Measurements from ENCODE around the gene ISL1.
A peak's percentile ranks its signal among the peaks of the same experiment; 100 is the strongest.

Gene ISL1

GRCh38 chr5:51394609-51395008 is 11.4 kb downstream of the ISL1 start:
- Mint-ChIP-seq H3K4me1 (no peaks in the 10 kb centered on the region), H3K36me3 (no peaks in the 10 kb centered on the region), H3K27me3 (peaks cover 59 to 65% of the 10 kb centered on the region in 2 donors), H3K4me3 (no peak overlapping the region), H3K9me3 (peaks cover 0 to 2% of the 10 kb centered on the region in 2 donors), H3K27ac (no peak overlapping the region)
- ATAC-seq (replicated peaks) (no peak), DNase-seq (no peak)

- Mint-ChIP-seq H3K27ac (no peak overlapping the region), H3K27me3 (peaks cover 63 to 65% of the 10 kb centered on the region in 2 donors), H3K36me3 (no peaks in the 10 kb centered on the region), H3K4me3 (no peak overlapping the region), H3K4me1 (no peaks in the 10 kb centered on the region), H3K9me3 (peaks cover 0 to 2% of the 10 kb centered on the region in 2 donors)
- ATAC-seq (replicated peaks) (no peak), DNase-seq (no peak)
These were observed 12.0 kb downstream of the ISL1 start for GRCh38 chr5:51395245-51395644.

GRCh38 chr5:51395666-51396356 is 12.6 kb downstream of the ISL1 start:
- no peaks in the 10 kb centered on the region for H3K36me3 Mint-ChIP-seq
- no peak for ATAC-seq (replicated peaks)
- H3K27me3 Mint-ChIP-seq: peaks cover 61% of the 10 kb centered on the region in 2 donors
- H3K9me3 Mint-ChIP-seq: peaks cover 0 to 2% of the 10 kb centered on the region in 2 donors
- no peak overlapping the region for H3K4me3 Mint-ChIP-seq
- no peak for DNase-seq
- H3K4me1 Mint-ChIP-seq: no peaks in the 10 kb centered on the region
- H3K27ac Mint-ChIP-seq: no peak overlapping the region

GRCh38 chr5:51396797-51397196 is 13.5 kb downstream of the ISL1 start:
- Mint-ChIP-seq H3K4me3 (no peak overlapping the region), H3K27me3 (peaks cover 51 to 53% of the 10 kb centered on the region in 2 donors), H3K27ac (no peak overlapping the region), H3K4me1 (no peaks in the 10 kb centered on the region), H3K9me3 (peaks cover 0 to 2% of the 10 kb centered on the region in 2 donors), H3K36me3 (no peaks in the 10 kb centered on the region)
- DNase-seq: no peak
- no peak for ATAC-seq (replicated peaks)

DNA sequence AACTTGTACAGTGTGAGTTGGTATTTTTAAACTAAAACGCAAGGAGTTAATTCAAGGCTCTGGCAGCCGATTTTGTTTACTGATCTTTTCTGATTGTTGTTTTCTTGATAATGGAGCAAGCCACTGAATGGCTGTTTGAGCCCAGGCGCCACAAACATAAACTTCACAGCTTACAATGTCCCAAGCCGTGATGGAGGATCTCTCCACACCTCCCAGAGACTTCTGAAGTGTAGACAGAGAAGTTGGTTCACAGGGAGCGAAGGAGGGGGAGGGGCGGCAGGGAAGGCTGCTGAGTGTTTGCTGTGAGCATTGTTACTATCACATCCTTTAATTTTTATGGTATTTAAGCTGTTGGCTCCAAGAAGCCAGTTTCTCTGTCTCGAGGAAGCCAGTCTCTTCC is 14.7 kb downstream of the ISL1 start:
- Mint-ChIP-seq H3K36me3 (no peaks in the 10 kb centered on the region), H3K9me3 (peaks cover 0 to 2% of the 10 kb centered on the region in 2 donors), H3K4me1 (no peaks in the 10 kb centered on the region), H3K4me3 (no peak overlapping the region), H3K27me3 (peaks cover 47 to 50% of the 10 kb centered on the region in 2 donors), H3K27ac (no peak overlapping the region)
- DNase-seq: no peak
- ATAC-seq (replicated peaks): no peak

DNA sequence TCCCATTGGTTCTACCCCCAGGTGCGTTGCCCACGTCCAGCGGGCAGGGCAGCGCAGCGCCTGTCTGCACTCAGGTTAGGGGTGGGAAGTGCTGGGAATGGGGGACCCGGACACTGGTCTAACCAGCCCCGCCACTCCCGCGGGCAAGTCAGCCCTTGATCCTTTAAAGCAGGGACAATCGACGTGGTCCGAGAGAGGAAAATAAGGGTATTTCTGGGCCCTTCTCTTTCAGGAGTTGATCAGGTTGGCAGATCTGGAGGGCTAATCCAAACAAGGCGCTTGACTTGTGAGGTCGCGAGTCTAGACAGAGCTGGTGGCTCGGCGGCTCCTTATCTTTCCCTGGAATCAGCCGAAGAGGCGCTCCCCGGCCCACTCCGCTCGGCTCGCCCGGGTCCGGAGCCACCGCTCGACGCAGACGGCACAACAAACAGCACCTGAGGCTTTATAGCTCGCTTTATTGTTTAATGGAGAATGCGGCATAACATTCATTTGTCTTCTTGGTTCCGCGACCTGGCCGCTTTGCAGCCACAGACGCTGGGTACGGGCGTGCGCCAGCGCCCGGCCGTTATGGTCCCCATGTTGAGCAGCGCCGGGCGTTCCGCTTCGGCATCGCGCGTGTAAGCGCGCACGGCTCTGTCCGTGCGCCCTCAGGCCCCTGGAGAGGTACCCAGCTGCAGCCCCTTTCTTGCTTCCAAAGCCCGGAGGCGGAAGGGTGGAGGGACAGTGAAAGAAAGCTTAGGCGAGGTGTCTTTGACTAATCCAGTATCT is 15.8 kb downstream of the ISL1 start:
- no peak for ATAC-seq (replicated peaks)
- H3K36me3 Mint-ChIP-seq: no peaks in the 10 kb centered on the region
- no peaks in the 10 kb centered on the region for H3K4me1 Mint-ChIP-seq

DNA sequence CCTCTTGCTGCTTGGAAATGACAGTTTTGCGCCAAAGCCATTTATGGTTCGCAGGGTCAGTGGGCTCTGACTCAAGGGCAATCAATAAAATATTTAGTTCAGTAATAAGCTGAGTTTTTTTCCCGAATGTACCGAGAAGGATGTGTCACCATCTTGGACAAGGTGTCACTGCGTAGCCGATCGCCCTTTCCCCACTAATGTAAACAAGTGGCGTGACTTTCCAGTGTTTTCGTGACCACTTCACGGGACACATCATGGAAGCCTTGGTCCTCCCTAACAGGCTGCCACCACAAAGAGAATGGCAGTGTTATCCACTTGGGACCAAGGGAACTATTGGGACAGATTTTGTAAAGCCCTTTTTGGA is 16.4 kb downstream of the ISL1 start:
- Mint-ChIP-seq H3K27ac (no peak overlapping the region), H3K27me3 (peaks cover 47 to 50% of the 10 kb centered on the region in 2 donors), H3K4me3 (no peak overlapping the region), H3K36me3 (no peaks in the 10 kb centered on the region), H3K4me1 (no peaks in the 10 kb centered on the region), H3K9me3 (peaks cover 0 to 2% of the 10 kb centered on the region in 2 donors)
- no peak for ATAC-seq (replicated peaks)
- no peak for DNase-seq

More for the DNA sequence above, 15.8 kb downstream of the ISL1 start:
- Mint-ChIP-seq H3K27me3 (peaks cover 47 to 50% of the 10 kb centered on the region in 2 donors), H3K4me3 (no peak overlapping the region), H3K9me3 (peaks cover 0 to 2% of the 10 kb centered on the region in 2 donors), H3K27ac (no peak overlapping the region)
- no peak for DNase-seq

DNA sequence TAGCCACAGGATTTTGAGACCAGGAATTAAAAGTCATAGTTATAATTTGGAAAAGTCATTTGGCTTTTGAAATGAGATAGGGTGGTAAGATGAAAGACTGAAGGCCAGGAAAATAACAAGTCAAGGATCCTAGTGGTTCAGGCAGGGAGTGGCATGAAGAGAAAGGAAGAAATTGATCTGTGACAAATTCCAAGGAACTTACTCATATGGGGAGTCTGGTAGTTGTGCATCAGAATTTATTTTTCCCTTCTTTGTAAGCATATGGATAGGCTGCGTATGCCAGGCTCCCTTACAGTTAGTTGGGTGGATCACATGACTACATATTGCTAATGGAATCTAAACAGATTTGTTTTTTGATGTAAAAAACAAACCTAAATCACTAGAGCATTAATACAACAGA is 21.0 kb downstream of the ISL1 start:
- Mint-ChIP-seq H3K4me1 (no peaks in the 10 kb centered on the region), H3K36me3 (no peaks in the 10 kb centered on the region)
- ATAC-seq (replicated peaks): no peak

DNA sequence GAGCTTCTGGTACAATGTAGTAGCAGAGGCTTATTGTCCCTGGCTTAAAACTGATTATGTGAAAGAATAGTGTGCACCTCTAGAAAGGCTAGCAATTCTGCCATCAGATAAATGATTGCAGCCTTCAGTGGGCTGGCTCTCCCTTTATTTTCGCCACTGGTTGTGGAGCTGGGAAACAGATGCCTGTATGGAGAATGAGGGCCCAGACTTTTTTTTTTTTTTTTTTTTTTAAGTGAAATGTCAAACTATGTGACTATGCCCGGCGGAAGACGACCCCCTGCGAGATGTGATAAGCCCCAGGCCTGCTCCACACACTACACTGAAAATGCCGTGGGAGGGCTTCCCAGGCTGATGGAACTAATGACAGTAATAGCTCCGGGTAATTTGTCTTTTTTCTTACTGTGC is 28.7 kb downstream of the ISL1 start:
- no peak for DNase-seq
- Mint-ChIP-seq H3K36me3 (no peaks in the 10 kb centered on the region), H3K27me3 (no peaks in the 10 kb centered on the region), H3K27ac (no peak overlapping the region), H3K9me3 (no peaks in the 10 kb centered on the region), H3K4me3 (no peak overlapping the region), H3K4me1 (no peaks in the 10 kb centered on the region)
- no peak for ATAC-seq (replicated peaks)

More for the DNA sequence above, 21.0 kb downstream of the ISL1 start:
- DNase-seq: no peak
- Mint-ChIP-seq H3K4me3 (no peak overlapping the region), H3K27ac (no peak overlapping the region), H3K9me3 (peaks cover 0 to 1% of the 10 kb centered on the region in 2 donors), H3K27me3 (peaks cover 11 to 12% of the 10 kb centered on the region in 2 donors)

DNA sequence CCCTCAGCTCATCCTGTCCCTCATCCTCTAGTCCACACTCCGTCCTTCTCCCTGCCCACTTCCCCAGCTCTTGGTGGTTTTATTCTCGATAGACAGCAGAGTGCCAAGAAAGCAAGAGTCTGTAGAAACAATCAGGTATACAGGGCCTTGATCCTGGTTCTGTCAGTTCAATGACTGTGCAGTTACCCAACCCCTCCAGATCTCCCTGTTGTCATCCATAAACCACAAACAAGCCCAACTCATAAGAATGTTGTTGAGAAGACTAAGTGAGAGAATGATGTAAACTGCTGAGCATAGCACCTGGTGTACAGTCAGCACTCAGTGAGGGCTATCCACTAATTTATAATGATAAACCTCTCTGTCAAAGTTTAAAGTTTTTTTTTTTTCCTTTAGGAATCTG is 31.3 kb downstream of the ISL1 start:
- DNase-seq (no peak), ATAC-seq (replicated peaks) (peak in 1 of 2 donors; percentile 12)
- H3K36me3 Mint-ChIP-seq: no peaks in the 10 kb centered on the region
- no peaks in the 10 kb centered on the region for H3K27me3 Mint-ChIP-seq
- H3K9me3 Mint-ChIP-seq: no peaks in the 10 kb centered on the region
- H3K27ac Mint-ChIP-seq: no peak overlapping the region
- H3K4me3 Mint-ChIP-seq: no peak overlapping the region
- no peaks in the 10 kb centered on the region for H3K4me1 Mint-ChIP-seq

- DNase-seq: no peak
- no peak for ATAC-seq (replicated peaks)
- Mint-ChIP-seq H3K4me1 (no peaks in the 10 kb centered on the region), H3K27me3 (no peaks in the 10 kb centered on the region), H3K36me3 (no peaks in the 10 kb centered on the region), H3K4me3 (no peak overlapping the region), H3K27ac (no peak overlapping the region), H3K9me3 (no peaks in the 10 kb centered on the region)
These were observed 32.9 kb downstream of the ISL1 start for GRCh38 chr5:51416149-51416548.

- no peaks in the 10 kb centered on the region for H3K27me3 Mint-ChIP-seq
- DNase-seq (no peak), ATAC-seq (replicated peaks) (no peak)
- H3K9me3 Mint-ChIP-seq: peaks cover 0 to 2% of the 10 kb centered on the region in 2 donors
- no peaks in the 10 kb centered on the region for H3K36me3 Mint-ChIP-seq
- no peak overlapping the region for H3K4me3 Mint-ChIP-seq
- no peaks in the 10 kb centered on the region for H3K4me1 Mint-ChIP-seq
- H3K27ac Mint-ChIP-seq: no peak overlapping the region
These were observed 49.9 kb downstream of the ISL1 start for GRCh38 chr5:51433052-51433710.

GRCh38 chr5:51439232-51439631 is 56.0 kb downstream of the ISL1 start:
- Mint-ChIP-seq H3K4me3 (no peak overlapping the region), H3K9me3 (peaks cover 0 to 2% of the 10 kb centered on the region in 2 donors), H3K4me1 (no peaks in the 10 kb centered on the region), H3K27ac (no peak overlapping the region), H3K36me3 (no peaks in the 10 kb centered on the region), H3K27me3 (no peaks in the 10 kb centered on the region)
- no peak for ATAC-seq (replicated peaks)
- no peak for DNase-seq

Measured in stimulated activated naive B cell treated with anti-CD40 and anti-IgM and Interleukin-4, amounts not matched to agents 10 μg/mL and 1 μg/mL and 100 μg/mL, for 72 hours (primary cell).